ENCODE measurements around the gene OBSL1. TPM values are rescaled to one million over a fixed set of nuclear protein-coding genes. Genes with fewer than 3 reads are reported as not detected.

Gene OBSL1
- total and polyA plus RNA-seq, 4 donors: 17.8 to 243 (median 71.0) TPM

- Histone ChIP-seq H3K4me1 (ENCODE audit: control insufficient read depth in 1 of 2, insufficient read depth in 2 of 2, low read length in 2 of 2) (no peaks in the 10 kb centered on the region), H3K36me3 (ENCODE audit: control insufficient read depth in 1 of 2, insufficient read depth in 2 of 2, low read length in 1 of 2) (no peaks in the 10 kb centered on the region), H3K9me3 (ENCODE audit: control insufficient read depth, low read length) (no peaks in the 10 kb centered on the region), H3K27me3 (ENCODE audit: control insufficient read depth in 1 of 2, insufficient read depth in 2 of 2, low read length in 1 of 2) (no peaks in the 10 kb centered on the region), H3K27ac (ENCODE audit: low read depth in 1 of 2, low read length in 2 of 2) (no peak overlapping the region), H3K4me3 (ENCODE audit: low read length in 2 of 2) (no peak overlapping the region)
- intact Hi-C loops (cut with DNase I): no loop called here
- no peak for ATAC-seq (ENCODE audit: low FRiP score)
- peak in 1 of 2 donors; percentile 61 for DNase-seq
- 91% methylated on average over 18 to 20 of the region's 20 CpGs for WGBS, 2 donors
These were observed 7.9 kb downstream of the OBSL1 start for GRCh38 chr2:219563271-219563928.

- WGBS, 2 donors: 81 to 84% methylated on average over 35 of the region's 35 CpGs
- ATAC-seq (ENCODE audit: low FRiP score) (no peak), DNase-seq (peak in 1 of 2 donors; percentile 71)
- H3K4me3 ChIP-seq (ENCODE audit: low read length in 2 of 2): no peak overlapping the region
- H3K36me3 ChIP-seq (ENCODE audit: control insufficient read depth in 1 of 2, insufficient read depth in 2 of 2, low read length in 1 of 2): no peaks in the 10 kb centered on the region
- H3K4me1 ChIP-seq (ENCODE audit: control insufficient read depth in 1 of 2, insufficient read depth in 2 of 2, low read length in 2 of 2): no peaks in the 10 kb centered on the region
- no peak overlapping the region for H3K27ac ChIP-seq (ENCODE audit: low read depth in 1 of 2, low read length in 2 of 2)
- intact Hi-C loops (cut with DNase I): no loop called here
- no peaks in the 10 kb centered on the region for H3K9me3 ChIP-seq (ENCODE audit: control insufficient read depth, low read length)
- no peaks in the 10 kb centered on the region for H3K27me3 ChIP-seq (ENCODE audit: control insufficient read depth in 1 of 2, insufficient read depth in 2 of 2, low read length in 1 of 2)
These were observed 9.0 kb downstream of the OBSL1 start for GRCh38 chr2:219562049-219563020.

GRCh38 chr2:219561179-219562048 is 9.9 kb downstream of the OBSL1 start:
- Histone ChIP-seq H3K4me3 (ENCODE audit: low read length in 2 of 2) (no peak overlapping the region), H3K4me1 (ENCODE audit: control insufficient read depth in 1 of 2, insufficient read depth in 2 of 2, low read length in 2 of 2) (no peaks in the 10 kb centered on the region), H3K27me3 (ENCODE audit: control insufficient read depth in 1 of 2, insufficient read depth in 2 of 2, low read length in 1 of 2) (no peaks in the 10 kb centered on the region), H3K36me3 (ENCODE audit: control insufficient read depth in 1 of 2, insufficient read depth in 2 of 2, low read length in 1 of 2) (no peaks in the 10 kb centered on the region), H3K27ac (ENCODE audit: low read depth in 1 of 2, low read length in 2 of 2) (no peak overlapping the region), H3K9me3 (ENCODE audit: control insufficient read depth, low read length) (no peaks in the 10 kb centered on the region)
- no peak for ATAC-seq (ENCODE audit: low FRiP score)
- 72 to 74% methylated on average over 24 of the region's 24 CpGs for WGBS, 2 donors
- intact Hi-C loops (cut with DNase I): no loop called here
- peak in 1 of 2 donors; percentile 58 for DNase-seq

- intact Hi-C loops (cut with DNase I): no loop called here
- H3K4me1 ChIP-seq (ENCODE audit: control insufficient read depth in 1 of 2, insufficient read depth in 2 of 2, low read length in 2 of 2): no peaks in the 10 kb centered on the region
- no peak overlapping the region for H3K4me3 ChIP-seq (ENCODE audit: low read length in 2 of 2)
- DNase-seq: no peak
- H3K9me3 ChIP-seq (ENCODE audit: control insufficient read depth, low read length): no peaks in the 10 kb centered on the region
- no peak for ATAC-seq (ENCODE audit: low FRiP score)
- H3K27me3 ChIP-seq (ENCODE audit: control insufficient read depth in 1 of 2, insufficient read depth in 2 of 2, low read length in 1 of 2): no peaks in the 10 kb centered on the region
- no peaks in the 10 kb centered on the region for H3K36me3 ChIP-seq (ENCODE audit: control insufficient read depth in 1 of 2, insufficient read depth in 2 of 2, low read length in 1 of 2)
- 86 to 89% methylated on average over 3 of the region's 3 CpGs for WGBS, 2 donors
- no peak overlapping the region for H3K27ac ChIP-seq (ENCODE audit: low read depth in 1 of 2, low read length in 2 of 2)
These were observed 10.5 kb downstream of the OBSL1 start for GRCh38 chr2:219560893-219561178.

GRCh38 chr2:219560037-219560892 is 11.1 kb downstream of the OBSL1 start:
- DNase-seq: peak in 1 of 2 donors; percentile 64
- intact Hi-C loops (cut with DNase I): no loop called here
- no peak for ATAC-seq (ENCODE audit: low FRiP score)
- Histone ChIP-seq H3K36me3 (ENCODE audit: control insufficient read depth in 1 of 2, insufficient read depth in 2 of 2, low read length in 1 of 2) (no peaks in the 10 kb centered on the region), H3K4me3 (ENCODE audit: low read length in 2 of 2) (no peak overlapping the region), H3K4me1 (ENCODE audit: control insufficient read depth in 1 of 2, insufficient read depth in 2 of 2, low read length in 2 of 2) (no peaks in the 10 kb centered on the region), H3K27me3 (ENCODE audit: control insufficient read depth in 1 of 2, insufficient read depth in 2 of 2, low read length in 1 of 2) (no peaks in the 10 kb centered on the region), H3K27ac (ENCODE audit: low read depth in 1 of 2, low read length in 2 of 2) (no peak overlapping the region), H3K9me3 (ENCODE audit: control insufficient read depth, low read length) (no peaks in the 10 kb centered on the region)
- 30 to 36% methylated on average over 8 of the region's 8 CpGs for WGBS, 2 donors

- H3K27ac ChIP-seq (ENCODE audit: low read depth in 1 of 2, low read length in 2 of 2): no peak overlapping the region
- no peaks in the 10 kb centered on the region for H3K36me3 ChIP-seq (ENCODE audit: control insufficient read depth in 1 of 2, insufficient read depth in 2 of 2, low read length in 1 of 2)
- ATAC-seq (ENCODE audit: low FRiP score) (no peak), DNase-seq (no peak)
- H3K27me3 ChIP-seq (ENCODE audit: control insufficient read depth in 1 of 2, insufficient read depth in 2 of 2, low read length in 1 of 2): no peaks in the 10 kb centered on the region
- intact Hi-C loops (cut with DNase I): no loop called here
- no peaks in the 10 kb centered on the region for H3K4me1 ChIP-seq (ENCODE audit: control insufficient read depth in 1 of 2, insufficient read depth in 2 of 2, low read length in 2 of 2)
- H3K4me3 ChIP-seq (ENCODE audit: low read length in 2 of 2): no peak overlapping the region
- WGBS, 2 donors: 92 to 94% methylated on average over 20 of the region's 20 CpGs
- no peaks in the 10 kb centered on the region for H3K9me3 ChIP-seq (ENCODE audit: control insufficient read depth, low read length)
These were observed 12.0 kb downstream of the OBSL1 start for GRCh38 chr2:219559156-219559915.

- Histone ChIP-seq H3K4me3 (ENCODE audit: low read length in 2 of 2) (no peak overlapping the region), H3K27me3 (ENCODE audit: control insufficient read depth in 1 of 2, insufficient read depth in 2 of 2, low read length in 1 of 2) (no peaks in the 10 kb centered on the region), H3K36me3 (ENCODE audit: control insufficient read depth in 1 of 2, insufficient read depth in 2 of 2, low read length in 1 of 2) (no peaks in the 10 kb centered on the region), H3K9me3 (ENCODE audit: control insufficient read depth, low read length) (no peaks in the 10 kb centered on the region), H3K27ac (ENCODE audit: low read depth in 1 of 2, low read length in 2 of 2) (no peak overlapping the region), H3K4me1 (ENCODE audit: control insufficient read depth in 1 of 2, insufficient read depth in 2 of 2, low read length in 2 of 2) (no peaks in the 10 kb centered on the region)
- intact Hi-C loops (cut with DNase I): no loop called here
- DNase-seq (peak; percentile 29 to 61), ATAC-seq (ENCODE audit: low FRiP score) (no peak)
- 93 to 94% methylated on average over 25 of the region's 25 CpGs for WGBS, 2 donors
These were observed 13.3 kb downstream of the OBSL1 start for GRCh38 chr2:219557791-219558785.

All from aorta (tissue), 5 donors.